ENCODE measurements around the gene WASF2. TPM values are rescaled to one million over a fixed set of nuclear protein-coding genes. Genes with fewer than 3 reads are reported as not detected.
A peak's percentile ranks its signal among the peaks of the same experiment; 100 is the strongest.

WASF2 gene
- total and polyA plus RNA-seq, 2 of the 13 experiments (the other 11 are each of a cell fraction or from before 2014, with no cell fraction given), result 10.4 to 27.7 TPM

GRCh38 chr1:27504588-27505419, 14.8 kb upstream of the WASF2 start (continued):
- TF ChIP-seq ZNF414 (CRISPR knock-in tag; IDR thresholded peaks at IDR 0.05) (peak; percentile 57; the same call in 1 of the 2 replicates), PATZ1 (CRISPR knock-in tag; IDR thresholded peaks at IDR 0.05) (peak; percentile 99), CHD4 (IDR thresholded peaks at IDR 0.05; ENCODE audit: borderline replicate concordance, low read length) (peak; percentile 88; the same call in 1 of the 2 replicates), NKX3-1 (CRISPR knock-in tag; IDR thresholded peaks at IDR 0.05) (no peak), HES4 (CRISPR knock-in tag; IDR thresholded peaks at IDR 0.05; ENCODE audit: borderline replicate concordance) (no peak), PPARG (CRISPR knock-in tag; conservative IDR thresholded peaks at IDR 0.05) (peak; percentile 59; the same call in 1 of the 2 replicates), NCOA2 (CRISPR knock-in tag; IDR thresholded peaks at IDR 0.05) (peak; percentile 89), MAZ (IDR thresholded peaks at IDR 0.05; ENCODE audit: borderline replicate concordance, low read depth, low read length) (peak; percentile 82), MAZ (CRISPR knock-in tag; IDR thresholded peaks at IDR 0.05; ENCODE audit: low read depth) (no peak; the same call in none of the 2 replicates), MLX (CRISPR knock-in tag; IDR thresholded peaks at IDR 0.05) (0 out of 2 replicates have a peak, but pooled peaks have one; percentile 55), PRPF4 (IDR thresholded peaks at IDR 0.05; ENCODE audit: low read depth, low read length, poor library complexity, severe bottlenecking) (no peak), HNF4A (CRISPR knock-in tag; IDR thresholded peaks at IDR 0.05) (peak; percentile 70), ASH2L (IDR thresholded peaks at IDR 0.05; ENCODE audit: insufficient read length, low read depth, low read length) (peak; percentile 61), NR0B2 (CRISPR knock-in tag; IDR thresholded peaks at IDR 0.05) (0 out of 2 replicates have a peak, but pooled peaks have one; percentile 28), ZFP36 (IDR thresholded peaks at IDR 0.05; ENCODE audit: borderline replicate concordance, low read depth, low read length, partially characterized antibody) (peak; percentile 97)
- TF ChIP-seq, protein P1, sequence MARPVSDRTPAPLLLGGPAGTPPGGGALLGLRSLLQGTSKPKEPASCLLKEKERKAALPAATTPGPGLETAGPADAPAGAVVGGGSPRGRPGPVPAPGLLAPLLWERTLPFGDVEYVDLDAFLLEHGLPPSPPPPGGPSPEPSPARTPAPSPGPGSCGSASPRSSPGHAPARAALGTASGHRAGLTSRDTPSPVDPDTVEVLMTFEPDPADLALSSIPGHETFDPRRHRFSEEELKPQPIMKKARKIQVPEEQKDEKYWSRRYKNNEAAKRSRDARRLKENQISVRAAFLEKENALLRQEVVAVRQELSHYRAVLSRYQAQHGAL (CRISPR knock-in tag; IDR thresholded peaks at IDR 0.05; ENCODE audit: not compliant biosample characterization), result no peak
- TF ChIP-seq, protein P2, sequence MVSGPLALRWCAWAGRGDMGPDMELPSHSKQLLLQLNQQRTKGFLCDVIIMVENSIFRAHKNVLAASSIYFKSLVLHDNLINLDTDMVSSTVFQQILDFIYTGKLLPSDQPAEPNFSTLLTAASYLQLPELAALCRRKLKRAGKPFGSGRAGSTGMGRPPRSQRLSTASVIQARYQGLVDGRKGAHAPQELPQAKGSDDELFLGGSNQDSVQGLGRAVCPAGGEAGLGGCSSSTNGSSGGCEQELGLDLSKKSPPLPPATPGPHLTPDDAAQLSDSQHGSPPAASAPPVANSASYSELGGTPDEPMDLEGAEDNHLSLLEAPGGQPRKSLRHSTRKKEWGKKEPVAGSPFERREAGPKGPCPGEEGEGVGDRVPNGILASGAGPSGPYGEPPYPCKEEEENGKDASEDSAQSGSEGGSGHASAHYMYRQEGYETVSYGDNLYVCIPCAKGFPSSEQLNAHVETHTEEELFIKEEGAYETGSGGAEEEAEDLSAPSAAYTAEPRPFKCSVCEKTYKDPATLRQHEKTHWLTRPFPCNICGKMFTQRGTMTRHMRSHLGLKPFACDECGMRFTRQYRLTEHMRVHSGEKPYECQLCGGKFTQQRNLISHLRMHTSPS (CRISPR knock-in tag; IDR thresholded peaks at IDR 0.05; ENCODE audit: low read depth), result peak; percentile 86
- TF ChIP-seq, protein P3, sequence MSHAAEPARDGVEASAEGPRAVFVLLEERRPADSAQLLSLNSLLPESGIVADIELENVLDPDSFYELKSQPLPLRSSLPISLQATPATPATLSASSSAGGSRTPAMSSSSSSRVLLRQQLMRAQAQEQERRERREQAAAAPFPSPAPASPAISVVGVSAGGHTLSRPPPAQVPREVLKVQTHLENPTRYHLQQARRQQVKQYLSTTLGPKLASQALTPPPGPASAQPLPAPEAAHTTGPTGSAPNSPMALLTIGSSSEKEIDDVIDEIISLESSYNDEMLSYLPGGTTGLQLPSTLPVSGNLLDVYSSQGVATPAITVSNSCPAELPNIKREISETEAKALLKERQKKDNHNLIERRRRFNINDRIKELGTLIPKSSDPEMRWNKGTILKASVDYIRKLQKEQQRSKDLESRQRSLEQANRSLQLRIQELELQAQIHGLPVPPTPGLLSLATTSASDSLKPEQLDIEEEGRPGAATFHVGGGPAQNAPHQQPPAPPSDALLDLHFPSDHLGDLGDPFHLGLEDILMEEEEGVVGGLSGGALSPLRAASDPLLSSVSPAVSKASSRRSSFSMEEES (CRISPR knock-in tag; IDR thresholded peaks at IDR 0.05), result peak; percentile 71; the same call in 1 of the 2 replicates
